ENCODE measurements around the gene HOXA11. TPM values are rescaled to one million over a fixed set of nuclear protein-coding genes. Genes with fewer than 3 reads are reported as not detected.

Gene HOXA11
- total RNA-seq, 6 donors from 2014 or later: not detected

DNA sequence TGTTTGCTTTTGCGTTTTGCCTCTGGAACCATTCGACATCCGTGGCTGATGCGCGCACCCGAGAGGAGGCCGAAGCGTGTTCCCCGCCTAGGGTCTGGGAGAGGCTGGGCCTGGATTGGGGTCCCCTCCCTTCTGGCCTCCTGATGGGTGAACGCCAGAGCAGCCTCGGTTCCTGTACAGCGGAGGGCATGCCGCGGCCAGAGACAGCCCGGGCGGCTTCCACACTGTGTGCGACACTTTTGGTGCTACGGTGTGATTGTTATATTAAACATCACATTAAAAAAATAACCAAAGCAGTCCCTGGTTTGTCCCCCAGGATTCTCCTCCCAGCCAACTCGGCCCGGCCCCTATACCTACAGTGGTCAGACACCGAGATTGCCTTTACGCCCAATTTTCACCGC is 24.9 kb downstream of the HOXA11 start:
- peaks cover 2 to 65% (median 30%) of the 10 kb centered on the region in 4 donors for H3K27me3 ChIP-seq
- TF ChIP-seq EP300 (IDR thresholded peaks at IDR 0.05): no peak
- TF ChIP-seq, protein P1, sequence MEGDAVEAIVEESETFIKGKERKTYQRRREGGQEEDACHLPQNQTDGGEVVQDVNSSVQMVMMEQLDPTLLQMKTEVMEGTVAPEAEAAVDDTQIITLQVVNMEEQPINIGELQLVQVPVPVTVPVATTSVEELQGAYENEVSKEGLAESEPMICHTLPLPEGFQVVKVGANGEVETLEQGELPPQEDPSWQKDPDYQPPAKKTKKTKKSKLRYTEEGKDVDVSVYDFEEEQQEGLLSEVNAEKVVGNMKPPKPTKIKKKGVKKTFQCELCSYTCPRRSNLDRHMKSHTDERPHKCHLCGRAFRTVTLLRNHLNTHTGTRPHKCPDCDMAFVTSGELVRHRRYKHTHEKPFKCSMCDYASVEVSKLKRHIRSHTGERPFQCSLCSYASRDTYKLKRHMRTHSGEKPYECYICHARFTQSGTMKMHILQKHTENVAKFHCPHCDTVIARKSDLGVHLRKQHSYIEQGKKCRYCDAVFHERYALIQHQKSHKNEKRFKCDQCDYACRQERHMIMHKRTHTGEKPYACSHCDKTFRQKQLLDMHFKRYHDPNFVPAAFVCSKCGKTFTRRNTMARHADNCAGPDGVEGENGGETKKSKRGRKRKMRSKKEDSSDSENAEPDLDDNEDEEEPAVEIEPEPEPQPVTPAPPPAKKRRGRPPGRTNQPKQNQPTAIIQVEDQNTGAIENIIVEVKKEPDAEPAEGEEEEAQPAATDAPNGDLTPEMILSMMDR (IDR thresholded peaks at IDR 0.05): no peak
- TF ChIP-seq POLR2AphosphoS5 (IDR thresholded peaks at IDR 0.05): no peak
- no peak for TF ChIP-seq POLR2A (IDR thresholded peaks at IDR 0.05)
- H3K9me3 ChIP-seq: no peaks in the 10 kb centered on the region
- DNase-seq (peak; percentile 14 to 72), ATAC-seq (ENCODE audit: low FRiP score in 2 of 2) (no peak)
- H3K4me1 ChIP-seq: peaks cover 23 to 59% (median 44%) of the 10 kb centered on the region in 4 donors
- H3K4me3 ChIP-seq: peak overlapping the region in 3 of 4 donors; percentile 44 to 73 (median 47)
- H3K36me3 ChIP-seq: no peaks in the 10 kb centered on the region
- 50 to 69% methylated on average over 17 to 23 of the region's 23 CpGs for WGBS, 2 donors
- H3K27ac ChIP-seq: no peak overlapping the region

DNA sequence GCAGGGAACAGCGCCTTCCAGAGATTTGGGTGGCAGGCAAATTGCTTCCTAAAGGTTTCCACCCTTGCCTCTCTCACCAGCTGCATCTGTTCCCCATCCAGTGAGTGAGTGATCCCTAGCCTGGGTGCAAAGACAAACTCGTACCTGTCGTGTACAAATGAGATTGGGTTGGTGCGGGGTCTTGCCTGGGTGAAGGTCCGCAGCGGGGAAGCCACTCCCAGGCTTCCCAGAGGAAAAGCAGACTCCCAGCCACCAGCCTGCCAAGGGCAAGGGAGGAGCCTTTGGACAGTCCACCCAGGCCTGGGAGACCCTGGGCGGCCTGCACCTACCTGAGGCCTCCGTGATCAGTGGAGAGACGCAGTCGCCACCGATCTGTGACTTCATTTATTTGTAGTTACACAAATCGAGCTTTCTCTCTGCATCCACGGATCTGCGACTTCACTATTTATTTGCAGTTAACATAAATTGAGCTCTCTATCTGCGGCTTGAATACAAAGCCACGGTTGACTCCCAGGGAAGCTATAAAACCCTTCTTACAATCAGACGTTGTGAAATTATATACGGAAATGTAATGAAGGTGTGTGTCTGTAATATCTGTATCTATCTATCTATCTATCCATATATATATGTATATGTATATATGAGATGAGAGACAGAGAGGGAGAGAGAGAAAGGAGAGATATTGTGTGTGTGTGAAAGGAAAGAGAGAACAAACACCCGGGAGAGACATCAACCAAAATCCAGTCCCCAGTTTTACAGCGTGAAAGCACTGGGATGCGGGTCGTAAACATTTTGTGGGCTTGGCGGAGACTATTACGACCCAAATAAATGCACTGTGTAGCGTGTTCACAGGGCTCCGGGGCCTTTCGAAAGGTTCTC is 25.5 kb downstream of the HOXA11 start:
- ATAC-seq (ENCODE audit: low FRiP score in 2 of 2) (no peak), DNase-seq (peak in 1 of 2 donors; percentile 11)
- TF ChIP-seq, protein P1 (IDR thresholded peaks at IDR 0.05): no peak
- no peak for TF ChIP-seq POLR2A (IDR thresholded peaks at IDR 0.05)
- TF ChIP-seq POLR2AphosphoS5 (IDR thresholded peaks at IDR 0.05): no peak
- TF ChIP-seq EP300 (IDR thresholded peaks at IDR 0.05): no peak
- peak overlapping the region in 1 of 4 donors; percentile 73 for H3K4me3 ChIP-seq
- H3K4me1 ChIP-seq: peaks cover 28 to 59% (median 44%) of the 10 kb centered on the region in 4 donors
- no peak overlapping the region for H3K27ac ChIP-seq
- WGBS, 2 donors: 54 to 71% methylated on average over 22 to 27 of the region's 27 CpGs
- peaks cover 0 to 65% (median 30%) of the 10 kb centered on the region in 4 donors for H3K27me3 ChIP-seq
- H3K9me3 ChIP-seq: no peaks in the 10 kb centered on the region
- no peaks in the 10 kb centered on the region for H3K36me3 ChIP-seq

DNA sequence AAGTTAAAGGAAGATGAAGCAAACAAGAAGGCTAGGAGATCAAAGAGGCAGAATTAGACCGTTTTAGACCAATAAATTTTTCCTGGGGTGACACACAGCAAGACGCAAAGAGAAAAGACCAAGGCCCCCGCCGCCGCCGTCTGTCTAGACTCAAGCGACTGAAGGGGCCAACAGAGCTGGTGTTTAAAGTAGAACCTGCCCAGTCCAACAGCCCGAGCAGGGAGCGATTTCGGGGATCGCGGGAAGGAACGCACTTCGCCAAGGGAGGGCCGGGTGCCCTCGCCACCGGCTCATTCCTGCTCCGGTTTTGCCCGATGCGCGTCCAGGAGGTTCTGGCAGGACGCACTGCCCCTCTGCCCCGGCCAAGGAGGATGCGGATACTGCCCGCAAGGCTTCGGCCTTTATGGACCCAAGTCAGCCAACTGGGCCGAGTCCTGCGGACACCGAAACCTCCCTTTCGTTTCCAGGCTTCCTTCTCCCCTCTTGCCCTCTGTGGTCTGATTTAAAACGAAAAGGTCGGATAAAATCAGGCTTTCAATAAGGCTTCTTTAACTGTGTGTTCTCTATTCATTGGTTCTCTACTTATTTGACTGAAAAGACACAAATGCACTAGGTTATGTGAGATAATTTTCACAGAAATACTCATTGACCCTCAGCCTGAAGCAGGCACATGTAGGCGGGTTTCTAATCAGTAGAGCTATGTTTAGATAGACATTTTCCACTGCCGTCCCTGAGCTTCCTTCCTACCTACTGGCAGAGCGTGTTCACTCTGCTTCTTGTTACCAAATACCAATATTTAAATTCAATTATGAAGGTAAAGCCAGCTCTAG is 26.4 kb downstream of the HOXA11 start:
- Histone ChIP-seq H3K27me3 (peaks cover 0 to 66% (median 29%) of the 10 kb centered on the region in 4 donors), H3K36me3 (no peaks in the 10 kb centered on the region), H3K9me3 (no peaks in the 10 kb centered on the region), H3K27ac (no peak overlapping the region), H3K4me3 (no peak overlapping the region), H3K4me1 (peaks cover 28 to 53% (median 41%) of the 10 kb centered on the region in 4 donors)
- peak; percentile 15 to 58 for DNase-seq
- no peak for ATAC-seq (ENCODE audit: low FRiP score in 2 of 2)
- WGBS, 2 donors: 35 to 57% methylated on average over 28 to 35 of the region's 35 CpGs
- TF ChIP-seq EP300 (IDR thresholded peaks at IDR 0.05) (no peak), POLR2A (IDR thresholded peaks at IDR 0.05) (no peak), POLR2AphosphoS5 (IDR thresholded peaks at IDR 0.05) (no peak)
- TF ChIP-seq, protein P1 (IDR thresholded peaks at IDR 0.05): no peak

DNA sequence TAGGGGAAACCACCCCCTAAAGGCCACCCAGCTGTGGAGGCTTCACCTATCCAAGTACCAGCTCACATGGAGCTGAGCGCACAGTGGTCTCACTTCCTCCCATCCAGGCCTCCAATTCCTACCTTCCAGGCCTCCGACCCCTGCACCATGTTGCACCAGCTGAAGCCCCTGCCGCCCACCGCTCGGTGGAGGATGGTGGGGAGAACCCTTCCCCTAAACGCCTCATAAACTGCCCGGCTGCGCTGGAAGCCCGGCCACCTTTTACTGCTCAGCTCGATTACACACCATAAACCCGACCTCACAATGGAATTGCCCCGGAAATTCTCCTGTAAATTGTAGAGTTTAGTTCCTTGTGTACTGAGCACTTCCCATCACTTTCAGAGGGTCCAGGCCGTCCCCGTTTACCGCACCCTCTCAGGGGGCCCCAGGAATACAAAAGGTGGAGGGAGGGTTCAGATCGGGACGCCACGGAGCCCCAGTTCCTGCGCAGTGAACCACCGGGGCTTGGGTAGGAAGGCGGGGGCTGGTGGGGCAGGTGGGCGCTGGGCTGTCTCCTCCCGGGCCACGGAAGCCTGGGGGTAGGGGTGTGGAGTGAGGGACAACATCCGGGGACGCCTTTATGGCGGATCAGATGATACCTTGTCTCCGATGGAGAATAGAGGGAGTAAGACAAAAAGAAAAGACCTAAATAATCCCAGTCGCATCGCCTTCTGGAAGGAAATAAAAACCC is 27.2 kb downstream of the HOXA11 start:
- no peaks in the 10 kb centered on the region for H3K9me3 ChIP-seq
- TF ChIP-seq POLR2AphosphoS5 (IDR thresholded peaks at IDR 0.05) (no peak), EP300 (IDR thresholded peaks at IDR 0.05) (no peak), POLR2A (IDR thresholded peaks at IDR 0.05) (no peak)
- TF ChIP-seq, protein P1 (IDR thresholded peaks at IDR 0.05): no peak
- H3K4me3 ChIP-seq: no peak overlapping the region
- H3K27ac ChIP-seq: no peak overlapping the region
- WGBS, 2 donors: 38 to 48% methylated on average over 30 of the region's 30 CpGs
- no peaks in the 10 kb centered on the region for H3K36me3 ChIP-seq
- DNase-seq (peak in 1 of 2 donors; percentile 10), ATAC-seq (ENCODE audit: low FRiP score in 2 of 2) (no peak)
- peaks cover 28 to 53% (median 42%) of the 10 kb centered on the region in 4 donors for H3K4me1 ChIP-seq
- peaks cover 0 to 67% (median 34%) of the 10 kb centered on the region in 4 donors for H3K27me3 ChIP-seq
